GM06990 (cell line): ENCODE data around the gene ARID1B.

Experiments
- DNase-seq: peaks from one replicate; pipeline ENCODE4 v3.0.0-alpha.2; 2011; ENCODE audit not compliant: insufficient read length; ENCODE audit errors: extremely low read depth
- H3K27me3 ChIP-seq: replicated peaks from 2 replicates; pipeline ENCODE4 v1.6.0; 2011; ENCODE audit warnings: low read length; ENCODE audit not compliant: control insufficient read depth, insufficient read depth
- H3K36me3 ChIP-seq: 2 replicates; pipeline ENCODE4 v1.5.1; 2011; ENCODE audit warnings: low read length; ENCODE audit not compliant: control insufficient read depth, insufficient read depth
- H3K4me3 ChIP-seq: replicated peaks from 2 replicates; pipeline ENCODE4 v1.5.1; 2011; ENCODE audit warnings: low read depth, mild to moderate bottlenecking, control low read depth, low read length
- CTCF ChIP-seq: IDR thresholded peaks from 2 replicates; pipeline ENCODE4 v1.5.1; 2011; ENCODE audit warnings: low read length, control low read depth, mild to moderate bottlenecking, inconsistent platforms; ENCODE audit not compliant: insufficient read depth, poor library complexity, severe bottlenecking

Gene ARID1B

DNA sequence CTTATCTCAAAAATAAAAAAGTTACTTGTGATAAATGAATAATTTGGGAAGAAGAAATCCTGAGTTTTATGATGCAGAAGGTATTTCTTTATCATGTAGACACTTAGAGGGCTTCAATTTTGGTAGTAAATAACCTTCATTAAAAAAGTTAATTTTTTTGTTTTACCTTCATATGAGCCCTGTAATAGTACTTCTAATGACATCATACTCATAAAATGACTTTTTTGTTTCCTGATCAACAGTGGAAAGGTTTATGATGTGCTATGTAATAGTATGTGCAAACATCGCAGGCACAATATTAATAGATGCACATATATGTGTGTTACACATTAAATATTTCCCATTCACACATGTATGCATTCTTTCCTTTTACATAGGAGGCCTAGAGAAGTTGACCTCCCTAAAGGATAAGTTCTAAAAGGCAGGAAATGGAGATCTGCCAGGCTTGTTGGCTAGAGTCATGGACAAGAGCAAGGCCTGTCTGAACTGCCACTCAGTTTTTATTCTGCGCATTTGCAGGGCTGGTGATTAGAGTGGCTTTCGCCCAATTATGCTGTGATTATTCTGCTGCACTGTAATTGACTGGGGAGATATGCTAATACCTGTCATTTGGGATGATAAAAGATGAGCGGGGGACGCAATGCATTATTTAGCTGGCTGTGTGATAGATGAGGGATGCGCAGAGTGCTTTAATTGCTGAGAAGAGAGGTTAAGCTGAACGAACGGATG, 273.5 kb downstream of the ARID1B start:
- Histone ChIP-seq H3K36me3 (peaks cover 2% of the 10 kb centered on the region; the same call in 1 of the 2 replicates), H3K27me3 (no peaks in the 10 kb centered on the region), H3K4me3 (no peak overlapping the region)
- TF ChIP-seq CTCF, result no peak
- no peak for DNase-seq

- H3K27me3 ChIP-seq, result no peaks in the 10 kb centered on the region
- TF ChIP-seq CTCF, result no peak
- DNase-seq, result peak; percentile 51
- no peak overlapping the region for H3K4me3 ChIP-seq
- H3K36me3 ChIP-seq, result no peaks in the 10 kb centered on the region; the same call in 1 of the 2 replicates
These were observed 277.4 kb downstream of the ARID1B start for GRCh38 chr6:157054531-157054979.

DNA sequence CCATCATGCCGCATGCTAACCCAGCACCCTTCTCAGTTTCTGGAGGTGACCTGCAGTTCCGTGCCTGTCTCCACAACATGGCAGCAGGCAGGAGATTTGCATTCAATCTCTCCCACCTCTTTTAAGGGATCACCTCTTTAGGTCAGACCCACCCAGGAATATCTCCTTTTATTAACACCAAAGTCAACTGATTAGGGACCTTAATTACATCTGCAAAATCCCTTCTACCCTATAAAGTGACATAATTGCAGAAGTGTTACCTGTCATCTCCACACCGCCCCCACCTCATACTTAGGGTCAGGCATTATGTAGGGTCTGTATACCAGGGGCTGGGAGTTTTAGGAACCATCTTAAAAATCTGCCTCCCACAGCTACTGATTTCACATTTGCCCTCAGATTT, 278.7 kb downstream of the ARID1B start:
- DNase-seq, result no peak
- H3K27me3 ChIP-seq, result no peaks in the 10 kb centered on the region
- no peak overlapping the region for H3K4me3 ChIP-seq
- no peaks in the 10 kb centered on the region; the same call in 1 of the 2 replicates for H3K36me3 ChIP-seq
- TF ChIP-seq CTCF, result no peak

GRCh38 chr6:157056275-157056674, 279.1 kb downstream of the ARID1B start:
- Histone ChIP-seq H3K36me3 (no peaks in the 10 kb centered on the region; the same call in 1 of the 2 replicates), H3K4me3 (no peak overlapping the region), H3K27me3 (no peaks in the 10 kb centered on the region)
- DNase-seq, result peak; percentile 35
- no peak for TF ChIP-seq CTCF

GRCh38 chr6:157058574-157058973, 281.4 kb downstream of the ARID1B start:
- no peak overlapping the region for H3K4me3 ChIP-seq
- no peaks in the 10 kb centered on the region; the same call in 1 of the 2 replicates for H3K36me3 ChIP-seq
- TF ChIP-seq CTCF, result no peak
- no peak for DNase-seq
- H3K27me3 ChIP-seq, result no peaks in the 10 kb centered on the region
